HepG2 (cell line): ENCODE measurements around the gene QSOX1. TPM values are rescaled to one million over a fixed set of nuclear protein-coding genes. Genes with fewer than 3 reads are reported as not detected.

ENCODE experiments used
- ATAC-seq: fragments of 200-7000 bp; cut with Tn5 transposase; 3 replicates; pipeline ENCODE4 v1.9.1; 2020; ENCODE audit warnings: mild to moderate bottlenecking, moderate library complexity
- BruUV-seq: library from RNA; stranded (reverse); fragments of 400-500 nt; replicated peaks from 2 replicates; lab custom pipeline; 2021; lab: Mats Ljungman, UMichigan
- CTCF ChIA-PET: fragments of 300-600 bp; formaldehyde crosslinking; extraction: SDS; loops from one replicate; lab custom pipeline; 2021; ENCODE audit warnings: low total read pairs, inconsistent platforms, low intra/inter-chr PET ratio; lab: Yijun Ruan, JAX
- POLR2A ChIA-PET: fragments of 350-600 bp; sonication (Branson Sonifier 250); formaldehyde crosslinking; loops from one replicate; lab custom pipeline; 2020; ENCODE audit warnings: antibody characterized with exemption, inconsistent platforms; lab: Yijun Ruan, JAX
- DNase-seq: peaks from one replicate; pipeline ENCODE4 v3.0.0-alpha.2; 2015; ENCODE audit warnings: low spot score
- FAIRE-seq: peaks from 3 replicates; lab custom pipeline; 2011; peaks lifted over from hg19 to GRCh38; lab: Jason Lieb, UNC
- H2AFZ ChIP-seq: one replicate; pipeline ENCODE4 v1.6.1; 2011; ENCODE audit warnings: low read length, inconsistent platforms
- H3K27ac ChIP-seq: fragments of 300-600 bp; 3 replicates; pipeline ENCODE4 v1.8.0; 2011; ENCODE audit warnings: mixed run types, mild to moderate bottlenecking, mixed read lengths, low read length, inconsistent platforms; ENCODE audit not compliant: insufficient read depth; ENCODE audit errors: extremely low read length
- H3K27me3 ChIP-seq, 2 experiments: fragments of 200-600 bp in 1 of 2; 2 replicates in 1 of 2; 3 replicates in 1 of 2; pipeline versions ENCODE4 v1.6.0 to v1.8.0; 2011; ENCODE audit warnings: low read length in 2 of 2, mild to moderate bottlenecking in 2 of 2, moderate library complexity in 2 of 2, inconsistent platforms in 1 of 2; ENCODE audit not compliant: insufficient read depth in 2 of 2, control insufficient read depth in 1 of 2
- H3K36me3 ChIP-seq, 2 experiments: fragments of 200-600 bp in 1 of 2; replicated peaks in 1 of 2; 2 replicates in 1 of 2; 3 replicates in 1 of 2; pipeline versions ENCODE4 v1.5.1 to v1.8.0; 2011; ENCODE audit warnings: low read length in 2 of 2, inconsistent platforms in 1 of 2; ENCODE audit not compliant: insufficient read depth in 2 of 2, control insufficient read depth in 1 of 2
- H3K4me1 ChIP-seq: 2 replicates; pipeline ENCODE4 v1.5.1; 2012; ENCODE audit warnings: low read length, inconsistent platforms; ENCODE audit not compliant: insufficient read depth
- H3K4me2 ChIP-seq: 2 replicates; pipeline ENCODE4 v1.6.0; 2011; ENCODE audit warnings: low read depth, low read length, inconsistent platforms
- H3K4me3 ChIP-seq, 3 experiments: fragments of 200-600 bp in 1 of 3; sonication (generic), shearing (Covaris generic) in 1 of 3; replicated peaks in 1 of 3; 2 replicates each; pipeline ENCODE4 v1.5.1; 2011 to 2016; ENCODE audit warnings: low read length in 3 of 3, inconsistent platforms in 2 of 3, low read depth in 2 of 3, mild to moderate bottlenecking in 2 of 3, control low read depth in 1 of 3, mixed read lengths in 1 of 3; ENCODE audit not compliant: insufficient read depth in 1 of 3
- H3K79me2 ChIP-seq: one replicate; pipeline ENCODE4 v1.6.1; 2011; ENCODE audit warnings: low read length, inconsistent platforms; ENCODE audit not compliant: insufficient read depth
- H3K9ac ChIP-seq: 2 replicates; pipeline ENCODE4 v1.6.0; 2011; ENCODE audit warnings: mild to moderate bottlenecking, low read depth, low read length, inconsistent platforms; ENCODE audit not compliant: insufficient read depth
- H3K9me3 ChIP-seq: 2 replicates; pipeline ENCODE4 v1.5.1; 2012; ENCODE audit warnings: mild to moderate bottlenecking, low read length
- H4K20me1 ChIP-seq: 2 replicates; pipeline ENCODE4 v1.6.0; 2011; ENCODE audit warnings: inconsistent platforms, mild to moderate bottlenecking, low read length, moderate library complexity; ENCODE audit not compliant: insufficient read depth
- CEBPG ChIP-seq: IDR thresholded peaks from 2 replicates; pipeline ENCODE4 v1.6.1; 2016
- HES4 ChIP-seq: sonication (generic); formaldehyde crosslinking; IDR thresholded peaks from 2 replicates; pipeline ENCODE4 v1.9.0; 2021; ENCODE audit warnings: mild to moderate bottlenecking, missing genetic modification reagents, borderline replicate concordance
- ISL2 ChIP-seq: sonication (generic); formaldehyde crosslinking; IDR thresholded peaks from 2 replicates; pipeline ENCODE4 v1.5.0; 2020; ENCODE audit warnings: missing genetic modification reagents
- KLF6 ChIP-seq: IDR thresholded peaks from 2 replicates; pipeline ENCODE4 v1.8.0; 2016; ENCODE audit warnings: missing biosample characterization, missing genetic modification reagents
- RBM22 ChIP-seq: fragments of 200-400 bp; formaldehyde crosslinking; optimal IDR thresholded peaks from 2 replicates; pipeline ENCODE3; 2017; ENCODE audit warnings: mild to moderate bottlenecking, low read length, moderate library complexity
- SP2 ChIP-seq: sonication (generic); formaldehyde crosslinking; IDR thresholded peaks from 2 replicates; pipeline ENCODE4 v1.5.1; 2020; ENCODE audit warnings: mild to moderate bottlenecking, missing genetic modification reagents
- SRSF9 ChIP-seq: fragments of 200-400 bp; formaldehyde crosslinking; IDR thresholded peaks from 2 replicates; pipeline ENCODE4 v1.6.1; 2018; ENCODE audit warnings: borderline replicate concordance, mild to moderate bottlenecking, low read depth, low read length; ENCODE audit not compliant: insufficient read depth, poor library complexity, severe bottlenecking
- THYN1 ChIP-seq: sonication (generic); formaldehyde crosslinking; IDR thresholded peaks from 2 replicates; pipeline ENCODE4 v1.8.1; 2023; ENCODE audit warnings: low read depth, mild to moderate bottlenecking, moderate library complexity, missing genetic modification reagents, borderline replicate concordance
- ZBED4 ChIP-seq: sonication (generic); formaldehyde crosslinking; IDR thresholded peaks from 2 replicates; pipeline ENCODE4 v1.4.0; 2020; ENCODE audit warnings: missing genetic modification reagents, borderline replicate concordance
- ZBTB26 ChIP-seq: IDR thresholded peaks from 2 replicates; pipeline ENCODE4 v1.6.1; 2016; ENCODE audit warnings: missing compliant biosample characterization, missing genetic modification reagents, borderline replicate concordance
- ZNF264 ChIP-seq: sonication (generic); formaldehyde crosslinking; IDR thresholded peaks from 2 replicates; pipeline ENCODE4 v1.4.0; 2020; ENCODE audit warnings: missing genetic modification reagents
- ZNF337 ChIP-seq: sonication (generic); formaldehyde crosslinking; IDR thresholded peaks from 2 replicates; pipeline ENCODE4 v1.5.1; 2020; ENCODE audit warnings: missing genetic modification reagents, low read depth, mild to moderate bottlenecking, borderline replicate concordance
- WGBS: methylation state at CpG from one replicate; pipeline ENCODE4 v1.1.6; 2017; ENCODE audit warnings: low lambda C conversion rate; 5-methylcytosine and 5-hydroxymethylcytosine counted together
- in situ Hi-C: cut with HindIII; loops from 2 replicates; pipeline ENCODE4 v1.10.0; 2017; ENCODE audit warnings: low pct_unique_long_range_greater_than_20kb; ENCODE audit not compliant: extremely low pct_ligation_motif_present
- intact Hi-C: fragments of 100-400 bp; cut with micrococcal nuclease; formaldehyde crosslinking; loops from one replicate; pipeline ENCODE4 v1.10.0; 2022; ENCODE audit not compliant: unreplicated experiment
- polyA plus RNA-seq, 8 experiments: library from polyadenylated mRNA; depleted of rRNA in 3 of 8; stranded (reverse) in 7 of 8; unstranded in 1 of 8; fragments of >200 nt; fragmentation: Illumina TruSeq in 4 of 8; extraction: Trizol in 4 of 8; gene quantifications; 2 replicates each; pipeline versions ENCODE4 v1.2.1 to v1.2.3, GENCODE V29; 2011 to 2016; ENCODE audit warnings: low read depth in 4 of 8, missing spikeins in 1 of 8, mixed read lengths in 1 of 8; ENCODE audit not compliant: insufficient read depth in 1 of 8
- total RNA-seq, 5 experiments: library from RNA; depleted of rRNA; stranded (reverse); fragments of >200 nt; fragmentation: Illumina TruSeq; extraction: Trizol; gene quantifications; 2 replicates each; pipeline ENCODE4 v1.2.3, GENCODE V29; 2016; ENCODE audit warnings: low read depth in 1 of 5
- TF ChIP-seq, protein P1 (sequence below): sonication (generic); formaldehyde crosslinking; IDR thresholded peaks from 2 replicates; pipeline ENCODE4 v1.5.1; 2020; ENCODE audit warnings: missing genetic modification reagents, mild to moderate bottlenecking, borderline replicate concordance

QSOX1 gene
- total and polyA plus RNA-seq, 2 of the 13 experiments (the other 11 are each of a cell fraction or from before 2014, with no cell fraction given), result 6.8 to 40.2 TPM

DNA sequence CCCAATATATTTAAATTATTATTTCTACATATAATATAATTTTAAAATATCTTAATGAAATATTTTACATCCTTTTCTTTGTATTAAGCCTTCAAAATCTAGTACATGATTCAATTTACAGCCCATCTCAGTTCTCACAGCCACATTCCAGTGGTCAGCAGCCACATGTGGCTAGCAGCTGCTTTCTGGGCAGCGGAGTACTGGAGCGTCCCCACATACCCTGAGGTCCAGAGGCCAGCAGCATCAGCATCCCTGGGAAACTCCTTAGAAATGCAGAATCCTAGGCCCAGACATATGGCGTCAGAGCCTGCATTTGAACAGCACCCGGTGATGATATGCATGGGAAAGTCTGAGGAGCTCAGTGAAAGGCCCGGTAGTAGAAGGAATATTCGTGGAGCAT is 66.8 kb downstream of the QSOX1 start:
- intact Hi-C loops (no loop called here), in situ Hi-C loops (no loop called here)
- no peak for TF ChIP-seq SP2 (CRISPR knock-in tag)
- no peak for TF ChIP-seq RBM22
- TF ChIP-seq ISL2 (CRISPR knock-in tag), result no peak
- no peak for TF ChIP-seq THYN1 (CRISPR knock-in tag)
- no peak for TF ChIP-seq SRSF9
- TF ChIP-seq ZNF264 (CRISPR knock-in tag), result no peak
- no peak for TF ChIP-seq ZBTB26 (CRISPR knock-in tag)
- no peak for TF ChIP-seq CEBPG (CRISPR knock-in tag)
- TF ChIP-seq ZBED4, result no peak
- TF ChIP-seq HES4, result no peak
- TF ChIP-seq, protein P1, sequence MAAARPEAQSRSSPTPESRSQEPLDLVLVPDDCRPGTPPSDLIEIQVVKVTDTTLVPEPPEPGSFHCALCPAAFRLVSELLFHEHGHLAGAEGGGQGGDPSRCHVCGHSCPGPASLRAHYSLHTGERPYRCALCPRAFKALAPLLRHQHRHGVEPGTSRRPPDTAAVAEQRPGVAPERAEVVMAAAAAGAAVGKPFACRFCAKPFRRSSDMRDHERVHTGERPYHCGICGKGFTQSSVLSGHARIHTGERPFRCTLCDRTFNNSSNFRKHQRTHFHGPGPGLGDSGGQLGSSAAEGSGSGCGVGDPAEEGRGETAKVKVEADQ (CRISPR knock-in tag), result no peak
- TF ChIP-seq KLF6 (CRISPR knock-in tag), result no peak
- no peak for TF ChIP-seq ZNF337 (CRISPR knock-in tag)
- Histone ChIP-seq H3K9me3 (no peaks in the 10 kb centered on the region), H3K4me2 (no peak overlapping the region), H3K27me3 (peaks cover 8 to 83% of the 10 kb centered on the region in 2 experiments; a peak in 4 of 5 replicates), H3K79me2 (no peaks in the 10 kb centered on the region), H3K9ac (no peak overlapping the region), H4K20me1 (no peaks in the 10 kb centered on the region), H2AFZ (no peak overlapping the region), H3K4me3 (no peak overlapping the region), H3K4me1 (no peaks in the 10 kb centered on the region), H3K36me3 (no peaks in the 10 kb centered on the region), H3K27ac (no peak overlapping the region)
- no peak for ATAC-seq
- FAIRE-seq, result no peak
- no TSS peak for BruUV-seq
- CTCF ChIA-PET, result no interaction called here
- DNase-seq, result no peak
- POLR2A ChIA-PET, result no interaction called here
- 35% methylated on average over 6 of the region's 6 CpGs for WGBS
